Uterus (tissue), 2 donors: ENCODE data around the gene NRTN.

Source experiments
- CTCF ChIP-seq, 4 experiments: fragments of 200-600 bp in 2 of 4; fragments of 450-650 bp in 2 of 4; sonication (generic) in 2 of 4; IDR thresholded peaks; one replicate each; pipeline ENCODE4 v1.5.1; 2016 to 2019; ENCODE audit warnings: antibody characterized with exemption in 4 of 4, mild to moderate bottlenecking in 2 of 4, moderate library complexity in 1 of 4
- POLR2A ChIP-seq, 2 donors: fragments of 450-650 bp; IDR thresholded peaks; one replicate each; pipeline ENCODE4 v1.6.1; 2016; ENCODE audit warnings: antibody characterized with exemption in 2 of 2, mild to moderate bottlenecking in 1 of 2, moderate library complexity in 1 of 2

- no peak for TF ChIP-seq POLR2A (IDR thresholded peaks at IDR 0.05)
- no peak for TF ChIP-seq CTCF (IDR thresholded peaks at IDR 0.05)
These were observed 14.8 kb upstream of the NRTN start for GRCh38 chr19:5789886-5790558.
